B cell (primary cell): ENCODE data around the gene COL5A2.

Experiments
- EZH2 ChIP-seq: IDR thresholded peaks from 2 replicates; pipeline ENCODE4 v1.6.1; 2012; ENCODE audit warnings: borderline replicate concordance, low read depth, mild to moderate bottlenecking, moderate library complexity, low read length; ENCODE audit not compliant: insufficient read depth, poor library complexity, severe bottlenecking
- TF ChIP-seq, protein P1 (sequence below): fragments of 200-600 bp; IDR thresholded peaks from one replicate; pipeline ENCODE4 v1.8.0; 2022; ENCODE audit warnings: antibody characterized with exemption, mild to moderate bottlenecking

DNA sequence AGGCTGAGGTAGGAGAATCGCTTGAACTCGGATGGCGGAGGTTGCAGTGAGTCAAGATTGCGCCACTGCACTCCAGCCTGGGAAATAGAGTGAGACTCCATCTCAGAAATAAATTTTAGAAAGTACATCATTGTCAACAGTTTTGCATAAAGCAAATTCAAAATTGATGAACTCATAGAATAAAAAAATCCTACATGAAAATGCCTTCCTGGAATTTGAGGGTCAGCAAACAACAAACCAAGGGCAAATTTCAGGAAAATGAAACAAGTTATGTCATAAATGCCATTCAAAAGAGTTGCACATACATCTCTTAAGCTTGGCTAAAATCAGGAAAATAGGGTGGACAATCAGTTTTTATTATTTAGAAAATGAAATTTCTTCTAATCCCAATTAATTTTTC is 45.1 kb downstream of the COL5A2 start:
- TF ChIP-seq, protein P1, sequence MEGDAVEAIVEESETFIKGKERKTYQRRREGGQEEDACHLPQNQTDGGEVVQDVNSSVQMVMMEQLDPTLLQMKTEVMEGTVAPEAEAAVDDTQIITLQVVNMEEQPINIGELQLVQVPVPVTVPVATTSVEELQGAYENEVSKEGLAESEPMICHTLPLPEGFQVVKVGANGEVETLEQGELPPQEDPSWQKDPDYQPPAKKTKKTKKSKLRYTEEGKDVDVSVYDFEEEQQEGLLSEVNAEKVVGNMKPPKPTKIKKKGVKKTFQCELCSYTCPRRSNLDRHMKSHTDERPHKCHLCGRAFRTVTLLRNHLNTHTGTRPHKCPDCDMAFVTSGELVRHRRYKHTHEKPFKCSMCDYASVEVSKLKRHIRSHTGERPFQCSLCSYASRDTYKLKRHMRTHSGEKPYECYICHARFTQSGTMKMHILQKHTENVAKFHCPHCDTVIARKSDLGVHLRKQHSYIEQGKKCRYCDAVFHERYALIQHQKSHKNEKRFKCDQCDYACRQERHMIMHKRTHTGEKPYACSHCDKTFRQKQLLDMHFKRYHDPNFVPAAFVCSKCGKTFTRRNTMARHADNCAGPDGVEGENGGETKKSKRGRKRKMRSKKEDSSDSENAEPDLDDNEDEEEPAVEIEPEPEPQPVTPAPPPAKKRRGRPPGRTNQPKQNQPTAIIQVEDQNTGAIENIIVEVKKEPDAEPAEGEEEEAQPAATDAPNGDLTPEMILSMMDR: no peak
- no peak for TF ChIP-seq EZH2
